HEK293 (cell line): ENCODE data around the gene DENND5A.

Source experiments
- CTCF ChIA-PET: fragments of 350-600 bp; formaldehyde crosslinking; extraction: SDS; loops from one replicate; lab custom pipeline; 2021; ENCODE audit warnings: antibody characterized with exemption; lab: Yijun Ruan, JAX
- POLR2A ChIA-PET: fragments of 300-600 bp; formaldehyde crosslinking; extraction: SDS; loops from one replicate; lab custom pipeline; 2020; ENCODE audit warnings: antibody characterized with exemption, inconsistent platforms; lab: Yijun Ruan, JAX
- H3K27ac ChIP-seq: fragments of 200-500 bp; sonication (Bioruptor generic); 2 replicates; pipeline ENCODE4 v1.5.1; 2014; ENCODE audit warnings: low read depth, low read length, control low read depth, inconsistent platforms; ENCODE audit errors: extremely low read depth
- H3K36me3 ChIP-seq, 2 experiments: fragments of 200-500 bp in 1 of 2; sonication (Bioruptor generic) in 1 of 2; 1 replicate in 1 of 2; 2 replicates in 1 of 2; pipeline ENCODE4 v1.5.1; 2014 to 2017; ENCODE audit warnings: inconsistent platforms in 2 of 2, low read length in 2 of 2; ENCODE audit not compliant: control insufficient read depth in 2 of 2, insufficient read depth in 1 of 2
- H3K4me1 ChIP-seq: fragments of 200-500 bp; sonication (Bioruptor generic); 2 replicates; pipeline ENCODE4 v1.5.1; 2014; ENCODE audit warnings: mild to moderate bottlenecking, low read length, inconsistent platforms; ENCODE audit not compliant: control insufficient read depth, insufficient read depth
- H3K4me3 ChIP-seq: 2 replicates; pipeline ENCODE4 v1.5.1; 2011; ENCODE audit warnings: low read depth, mild to moderate bottlenecking, control low read depth, low read length, moderate library complexity
- H3K9me3 ChIP-seq: fragments of 200-500 bp; sonication (Bioruptor generic); 2 replicates; pipeline ENCODE4 v1.5.1; 2014; ENCODE audit warnings: low read depth, low read length, inconsistent platforms; ENCODE audit not compliant: control insufficient read depth, insufficient read depth
- GLIS2 ChIP-seq: fragments of 450-650 bp; formaldehyde crosslinking; IDR thresholded peaks from 2 replicates; pipeline ENCODE4 v1.5.1; 2016; ENCODE audit warnings: missing biosample characterization, missing genetic modification characterization
- HOXD13 ChIP-seq: sonication (generic); formaldehyde crosslinking; IDR thresholded peaks from 2 replicates; pipeline ENCODE4 v1.8.0; 2022; ENCODE audit warnings: missing genetic modification reagents, borderline replicate concordance
- IKZF3 ChIP-seq: fragments of 450-650 bp; IDR thresholded peaks from 2 replicates; pipeline ENCODE4 v1.5.0; 2018; ENCODE audit warnings: missing biosample characterization, mild to moderate bottlenecking, missing genetic modification characterization, moderate library complexity
- KLF7 ChIP-seq: fragments of 450-650 bp; formaldehyde crosslinking; IDR thresholded peaks from 2 replicates; pipeline ENCODE4 v1.5.1; 2016; ENCODE audit warnings: missing biosample characterization, missing genetic modification characterization, borderline replicate concordance
- MYNN ChIP-seq: fragments of 450-650 bp; formaldehyde crosslinking; IDR thresholded peaks from 2 replicates; pipeline ENCODE4 v1.5.1; 2016; ENCODE audit warnings: missing biosample characterization, missing genetic modification characterization, borderline replicate concordance
- WT1 ChIP-seq: fragments of 450-650 bp; formaldehyde crosslinking; IDR thresholded peaks from 2 replicates; pipeline ENCODE4 v1.5.1; 2016; ENCODE audit warnings: missing biosample characterization, missing genetic modification characterization
- ZBTB17 ChIP-seq: fragments of 450-650 bp; formaldehyde crosslinking; IDR thresholded peaks from 2 replicates; pipeline ENCODE4 v1.5.1; 2016; ENCODE audit warnings: missing biosample characterization, missing genetic modification characterization
- ZFP69B ChIP-seq: fragments of 450-650 bp; formaldehyde crosslinking; IDR thresholded peaks from 2 replicates; pipeline ENCODE4 v1.5.1; 2016; ENCODE audit warnings: missing biosample characterization, missing genetic modification characterization
- ZNF132 ChIP-seq: fragments of 450-650 bp; formaldehyde crosslinking; IDR thresholded peaks from 2 replicates; pipeline ENCODE4 v1.5.1; 2017; ENCODE audit warnings: missing biosample characterization, missing genetic modification characterization, borderline replicate concordance
- ZNF146 ChIP-seq: fragments of 450-650 bp; formaldehyde crosslinking; IDR thresholded peaks from 2 replicates; pipeline ENCODE4 v1.5.1; 2016; ENCODE audit warnings: missing biosample characterization, missing genetic modification characterization
- ZNF155 ChIP-seq: fragments of 450-650 bp; formaldehyde crosslinking; IDR thresholded peaks from 2 replicates; pipeline ENCODE4 v1.5.1; 2016; ENCODE audit warnings: missing biosample characterization, missing genetic modification characterization
- ZNF169 ChIP-seq: fragments of 450-650 bp; formaldehyde crosslinking; IDR thresholded peaks from 2 replicates; pipeline ENCODE4 v1.5.1; 2016; ENCODE audit warnings: missing biosample characterization, missing genetic modification characterization
- ZNF211 ChIP-seq: fragments of 450-650 bp; formaldehyde crosslinking; IDR thresholded peaks from 2 replicates; pipeline ENCODE4 v1.5.1; 2016; ENCODE audit warnings: low read depth, missing biosample characterization, missing genetic modification characterization
- ZNF23 ChIP-seq: fragments of 450-650 bp; formaldehyde crosslinking; IDR thresholded peaks from 2 replicates; pipeline ENCODE4 v1.5.1; 2016; ENCODE audit warnings: missing biosample characterization, missing genetic modification characterization, borderline replicate concordance
- ZNF266 ChIP-seq: fragments of 450-650 bp; formaldehyde crosslinking; IDR thresholded peaks from 2 replicates; pipeline ENCODE4 v1.5.1; 2016; ENCODE audit warnings: missing biosample characterization, missing genetic modification characterization, low read depth
- ZNF302 ChIP-seq: fragments of 450-650 bp; formaldehyde crosslinking; IDR thresholded peaks from 2 replicates; pipeline ENCODE4 v1.5.1; 2016; ENCODE audit warnings: missing biosample characterization, missing genetic modification characterization, low read depth
- ZNF354C ChIP-seq: fragments of 450-650 bp; formaldehyde crosslinking; IDR thresholded peaks from 2 replicates; pipeline ENCODE4 v1.5.1; 2016; ENCODE audit warnings: missing biosample characterization, missing genetic modification characterization, low read depth, borderline replicate concordance
- ZNF404 ChIP-seq: fragments of 450-650 bp; formaldehyde crosslinking; IDR thresholded peaks from 2 replicates; pipeline ENCODE4 v1.5.1; 2017; ENCODE audit warnings: missing biosample characterization, missing genetic modification characterization
- ZNF426 ChIP-seq: fragments of 450-650 bp; formaldehyde crosslinking; IDR thresholded peaks from 2 replicates; pipeline ENCODE4 v1.5.1; 2017; ENCODE audit warnings: missing biosample characterization, missing genetic modification characterization, mild to moderate bottlenecking, inconsistent platforms, moderate library complexity
- ZNF530 ChIP-seq: fragments of 450-650 bp; formaldehyde crosslinking; IDR thresholded peaks from 2 replicates; pipeline ENCODE4 v1.5.1; 2016; ENCODE audit warnings: low read depth, missing biosample characterization, missing genetic modification characterization
- ZNF548 ChIP-seq: fragments of 450-650 bp; formaldehyde crosslinking; IDR thresholded peaks from 2 replicates; pipeline ENCODE4 v1.5.1; 2016; ENCODE audit warnings: missing biosample characterization, missing genetic modification characterization
- ZNF596 ChIP-seq: fragments of 450-650 bp; IDR thresholded peaks from 2 replicates; pipeline ENCODE4 v1.5.0; 2018; ENCODE audit warnings: missing biosample characterization, mild to moderate bottlenecking, missing genetic modification characterization, moderate library complexity
- ZNF704 ChIP-seq: fragments of 450-650 bp; formaldehyde crosslinking; IDR thresholded peaks from 2 replicates; pipeline ENCODE4 v1.5.1; 2016; ENCODE audit warnings: missing biosample characterization, missing genetic modification characterization
- ZNF707 ChIP-seq: fragments of 450-650 bp; formaldehyde crosslinking; IDR thresholded peaks from 2 replicates; pipeline ENCODE4 v1.5.1; 2016; ENCODE audit warnings: missing biosample characterization, missing genetic modification characterization
- TF ChIP-seq, protein P1 (sequence below): fragments of 450-650 bp; formaldehyde crosslinking; IDR thresholded peaks from 2 replicates; pipeline ENCODE4 v1.5.1; 2017; ENCODE audit warnings: missing biosample characterization, missing genetic modification characterization
- TF ChIP-seq, protein P2 (sequence below): fragments of 450-650 bp; formaldehyde crosslinking; IDR thresholded peaks from 2 replicates; pipeline ENCODE4 v1.5.1; 2016; ENCODE audit warnings: missing biosample characterization, missing genetic modification characterization

DENND5A gene

GRCh38 chr11:9148727-9149126, 116.4 kb downstream of the DENND5A start:
- Histone ChIP-seq H3K4me3 (no peak overlapping the region), H3K27ac (no peak overlapping the region), H3K9me3 (no peaks in the 10 kb centered on the region), H3K4me1 (no peaks in the 10 kb centered on the region), H3K36me3 (peaks cover 0 to 96% of the 10 kb centered on the region in 2 experiments; a peak in 2 of 3 replicates)
- ChIA-PET POLR2A (no interaction called here), CTCF (interaction anchor here (0.8 to 1.4 kb wide), 2 partner anchors 17 to 188 kb away, joined by 3 to 4 read pairs; no protein-coding TSS in a partner anchor)
- no peak for TF ChIP-seq ZNF132 (tag by site-specific recombination)
- no peak for TF ChIP-seq GLIS2 (tag by site-specific recombination)
- no peak for TF ChIP-seq ZNF146
- TF ChIP-seq ZNF155 = no peak
- no peak for TF ChIP-seq ZFP69B
- TF ChIP-seq, protein P1, sequence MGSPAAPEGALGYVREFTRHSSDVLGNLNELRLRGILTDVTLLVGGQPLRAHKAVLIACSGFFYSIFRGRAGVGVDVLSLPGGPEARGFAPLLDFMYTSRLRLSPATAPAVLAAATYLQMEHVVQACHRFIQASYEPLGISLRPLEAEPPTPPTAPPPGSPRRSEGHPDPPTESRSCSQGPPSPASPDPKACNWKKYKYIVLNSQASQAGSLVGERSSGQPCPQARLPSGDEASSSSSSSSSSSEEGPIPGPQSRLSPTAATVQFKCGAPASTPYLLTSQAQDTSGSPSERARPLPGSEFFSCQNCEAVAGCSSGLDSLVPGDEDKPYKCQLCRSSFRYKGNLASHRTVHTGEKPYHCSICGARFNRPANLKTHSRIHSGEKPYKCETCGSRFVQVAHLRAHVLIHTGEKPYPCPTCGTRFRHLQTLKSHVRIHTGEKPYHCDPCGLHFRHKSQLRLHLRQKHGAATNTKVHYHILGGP (tag by site-specific recombination) = no peak
- TF ChIP-seq ZNF548 (tag by site-specific recombination) = no peak
- TF ChIP-seq, protein P2, sequence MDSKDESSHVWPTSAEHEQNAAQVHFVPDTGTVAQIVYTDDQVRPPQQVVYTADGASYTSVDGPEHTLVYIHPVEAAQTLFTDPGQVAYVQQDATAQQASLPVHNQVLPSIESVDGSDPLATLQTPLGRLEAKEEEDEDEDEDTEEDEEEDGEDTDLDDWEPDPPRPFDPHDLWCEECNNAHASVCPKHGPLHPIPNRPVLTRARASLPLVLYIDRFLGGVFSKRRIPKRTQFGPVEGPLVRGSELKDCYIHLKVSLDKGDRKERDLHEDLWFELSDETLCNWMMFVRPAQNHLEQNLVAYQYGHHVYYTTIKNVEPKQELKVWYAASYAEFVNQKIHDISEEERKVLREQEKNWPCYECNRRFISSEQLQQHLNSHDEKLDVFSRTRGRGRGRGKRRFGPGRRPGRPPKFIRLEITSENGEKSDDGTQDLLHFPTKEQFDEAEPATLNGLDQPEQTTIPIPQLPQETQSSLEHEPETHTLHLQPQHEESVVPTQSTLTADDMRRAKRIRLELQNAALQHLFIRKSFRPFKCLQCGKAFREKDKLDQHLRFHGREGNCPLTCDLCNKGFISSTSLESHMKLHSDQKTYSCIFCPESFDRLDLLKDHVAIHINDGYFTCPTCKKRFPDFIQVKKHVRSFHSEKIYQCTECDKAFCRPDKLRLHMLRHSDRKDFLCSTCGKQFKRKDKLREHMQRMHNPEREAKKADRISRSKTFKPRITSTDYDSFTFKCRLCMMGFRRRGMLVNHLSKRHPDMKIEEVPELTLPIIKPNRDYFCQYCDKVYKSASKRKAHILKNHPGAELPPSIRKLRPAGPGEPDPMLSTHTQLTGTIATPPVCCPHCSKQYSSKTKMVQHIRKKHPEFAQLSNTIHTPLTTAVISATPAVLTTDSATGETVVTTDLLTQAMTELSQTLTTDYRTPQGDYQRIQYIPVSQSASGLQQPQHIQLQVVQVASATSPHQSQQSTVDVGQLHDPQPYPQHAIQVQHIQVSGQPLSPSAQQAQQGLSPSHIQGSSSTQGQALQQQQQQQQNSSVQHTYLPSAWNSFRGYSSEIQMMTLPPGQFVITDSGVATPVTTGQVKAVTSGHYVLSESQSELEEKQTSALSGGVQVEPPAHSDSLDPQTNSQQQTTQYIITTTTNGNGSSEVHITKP (tag by site-specific recombination) = no peak
- no peak for TF ChIP-seq ZNF596 (tag by site-specific recombination)
- TF ChIP-seq ZNF530 (tag by site-specific recombination) = no peak
- no peak for TF ChIP-seq ZNF354C (tag by site-specific recombination)
- no peak for TF ChIP-seq ZBTB17 (tag by site-specific recombination)
- TF ChIP-seq MYNN (tag by site-specific recombination) = no peak
- no peak for TF ChIP-seq ZNF302 (tag by site-specific recombination)
- no peak for TF ChIP-seq KLF7 (tag by site-specific recombination)
- no peak for TF ChIP-seq ZNF426 (tag by site-specific recombination)
- TF ChIP-seq ZNF404 (tag by site-specific recombination) = no peak
- no peak for TF ChIP-seq ZNF23

- ChIA-PET CTCF (interaction anchor here (2.3 kb wide), 1 partner anchor 10 kb away, joined by 15 read pairs; no protein-coding TSS in a partner anchor), POLR2A (no interaction called here)
- Histone ChIP-seq H3K36me3 (peaks cover 0 to 98% of the 10 kb centered on the region in 2 experiments; a peak in 2 of 3 replicates), H3K9me3 (no peaks in the 10 kb centered on the region), H3K4me3 (no peak overlapping the region), H3K4me1 (no peaks in the 10 kb centered on the region), H3K27ac (no peak overlapping the region)
- no peak for TF ChIP-seq ZNF266 (tag by site-specific recombination)
- no peak for TF ChIP-seq IKZF3 (tag by site-specific recombination)
- no peak for TF ChIP-seq ZNF169
- TF ChIP-seq GLIS2 (tag by site-specific recombination) = no peak
- no peak for TF ChIP-seq HOXD13 (CRISPR knock-in tag)
- no peak for TF ChIP-seq ZNF707 (tag by site-specific recombination)
- no peak for TF ChIP-seq ZNF211 (tag by site-specific recombination)
- TF ChIP-seq ZNF704 (tag by site-specific recombination) = no peak
- TF ChIP-seq WT1 (tag by site-specific recombination) = no peak
Observed at GRCh38 chr11:9148035-9148434, 117.1 kb downstream of the DENND5A start.
